NCI-H748 (cell line): Measurements from ENCODE around the gene RPL28.
A peak's percentile ranks its signal among the peaks of the same experiment; 100 is the strongest.

Source experiments
- DNase-seq: peaks from one replicate; lab custom pipeline; 2025; ENCODE audit not compliant: unreplicated experiment; lab: John Stamatoyannopoulos, UW

The RPL28 gene

DNA sequence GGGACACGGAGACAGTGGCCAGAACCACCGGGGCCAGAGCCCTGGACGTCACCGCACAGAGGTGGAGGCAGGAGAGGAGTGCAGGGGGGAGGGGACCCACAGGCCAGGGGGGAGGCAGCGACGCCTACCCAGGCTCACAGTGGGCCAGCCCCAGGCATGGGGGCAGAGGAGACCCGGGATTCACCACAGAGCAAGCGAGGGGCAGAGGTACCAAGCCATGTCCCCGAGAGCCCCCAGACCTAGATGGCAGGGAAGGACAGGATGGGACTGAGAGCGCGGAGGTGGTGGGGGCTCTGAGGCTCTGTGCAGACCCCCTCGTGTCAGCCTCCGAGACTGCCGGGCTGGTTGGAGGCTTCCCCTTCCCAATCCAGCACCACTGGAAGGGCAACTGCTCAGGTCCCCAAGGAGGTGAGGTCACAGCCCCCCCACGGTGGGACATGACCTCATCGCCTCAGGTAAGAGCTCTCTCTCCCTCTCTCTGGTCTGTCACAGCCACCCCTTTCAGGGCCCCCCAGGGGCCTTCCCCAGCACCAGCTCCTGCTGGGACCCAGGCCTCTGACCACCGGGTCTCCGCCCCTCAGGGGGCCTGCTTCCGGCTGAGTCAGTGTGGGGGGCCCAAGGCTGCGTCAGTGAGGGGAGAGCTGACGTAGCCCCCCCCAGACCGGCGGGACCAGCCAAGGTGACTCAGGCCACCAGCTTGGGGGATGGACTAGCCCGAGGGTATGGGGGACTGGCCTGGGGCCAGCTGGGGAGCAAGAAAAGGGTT, 13.2 kb upstream of the RPL28 start:
- DNase-seq, result no peak

DNA sequence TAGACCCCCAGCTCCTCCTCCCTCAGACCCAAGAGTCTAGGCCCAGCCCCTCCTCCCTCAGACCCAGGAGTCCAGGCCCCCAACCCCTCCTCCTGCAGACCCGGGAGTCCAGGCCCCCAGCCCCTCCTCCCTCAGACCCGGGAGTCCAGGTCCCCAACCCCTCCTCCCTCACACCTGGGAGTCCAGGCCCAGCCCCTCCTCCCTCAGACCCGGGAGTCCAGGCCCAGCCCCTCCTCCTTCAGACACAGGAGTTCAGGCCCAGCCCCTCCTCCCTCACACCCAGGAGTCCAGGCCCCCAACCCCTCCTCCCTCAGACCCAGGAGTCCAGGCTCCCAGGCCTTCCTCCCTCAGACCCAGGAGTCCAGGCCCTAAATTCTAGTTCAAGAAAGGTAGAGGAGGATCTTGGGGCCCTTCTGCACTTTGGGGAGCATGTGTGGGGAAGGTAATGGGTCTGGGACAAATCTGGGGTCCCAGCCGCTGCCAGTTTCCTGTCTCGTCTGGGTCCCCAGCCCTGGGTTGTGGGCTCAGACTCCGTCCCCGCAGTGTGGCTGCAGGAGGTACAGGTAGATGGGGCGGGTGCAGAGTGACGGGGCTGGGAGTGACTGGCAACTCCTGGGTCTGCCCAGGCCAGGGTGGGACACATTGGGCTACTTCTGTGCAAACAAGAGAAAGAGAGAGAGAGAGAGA, 12.3 kb upstream of the RPL28 start:
- no peak for DNase-seq

- DNase-seq, result no peak
These were observed 11.6 kb upstream of the RPL28 start for GRCh38 chr19:55373993-55374757.

- DNase-seq, result peak; percentile 75
These were observed 9.3 kb upstream of the RPL28 start, which contains the start of gene TMEM190 for GRCh38 chr19:55376241-55376933. TMEM190 (plus strand) TSS chr19:55376826; CDS start chr19:55376854, 28 bp downstream.

DNA sequence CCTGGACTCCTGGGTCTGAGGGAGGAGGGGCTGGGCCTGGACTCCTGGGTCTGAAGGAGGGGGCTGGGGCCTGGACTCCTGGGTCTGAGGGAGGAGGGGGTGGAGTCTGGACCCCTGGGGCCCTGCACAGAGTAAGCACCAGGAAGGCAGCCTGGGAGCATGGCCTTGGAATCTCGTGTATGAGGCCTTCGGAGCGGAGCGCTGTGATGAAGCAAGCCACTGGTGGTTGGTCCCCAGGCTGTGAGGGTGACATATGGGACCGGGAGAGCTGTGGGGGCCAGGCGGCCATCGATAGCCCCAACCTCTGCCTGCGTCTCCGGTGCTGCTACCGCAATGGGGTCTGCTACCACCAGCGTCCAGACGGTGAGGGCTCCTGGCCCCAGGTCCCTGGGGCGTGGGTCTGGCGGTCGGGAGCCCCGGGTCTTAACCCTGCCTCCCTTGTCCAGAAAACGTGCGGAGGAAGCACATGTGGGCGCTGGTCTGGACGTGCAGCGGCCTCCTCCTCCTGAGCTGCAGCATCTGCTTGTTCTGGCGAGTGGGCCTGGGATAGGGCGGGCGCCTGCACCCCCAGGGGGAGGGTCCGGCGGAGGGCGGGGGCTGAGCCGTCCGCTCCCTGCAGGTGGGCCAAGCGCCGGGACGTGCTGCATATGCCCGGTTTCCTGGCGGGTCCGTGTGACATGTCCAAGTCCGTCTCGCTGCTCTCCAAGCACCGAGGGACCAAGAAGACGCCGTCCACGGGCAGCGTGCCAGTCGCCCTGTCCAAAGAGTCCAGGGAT, 8.2 kb upstream of the RPL28 start:
- DNase-seq, result peak; percentile 33

GRCh38 chr19:55379174-55379573, 6.6 kb upstream of the RPL28 start:
- no peak for DNase-seq

- DNase-seq, result no peak
These were observed 3.7 kb upstream of the RPL28 start for GRCh38 chr19:55382013-55382412.

DNA sequence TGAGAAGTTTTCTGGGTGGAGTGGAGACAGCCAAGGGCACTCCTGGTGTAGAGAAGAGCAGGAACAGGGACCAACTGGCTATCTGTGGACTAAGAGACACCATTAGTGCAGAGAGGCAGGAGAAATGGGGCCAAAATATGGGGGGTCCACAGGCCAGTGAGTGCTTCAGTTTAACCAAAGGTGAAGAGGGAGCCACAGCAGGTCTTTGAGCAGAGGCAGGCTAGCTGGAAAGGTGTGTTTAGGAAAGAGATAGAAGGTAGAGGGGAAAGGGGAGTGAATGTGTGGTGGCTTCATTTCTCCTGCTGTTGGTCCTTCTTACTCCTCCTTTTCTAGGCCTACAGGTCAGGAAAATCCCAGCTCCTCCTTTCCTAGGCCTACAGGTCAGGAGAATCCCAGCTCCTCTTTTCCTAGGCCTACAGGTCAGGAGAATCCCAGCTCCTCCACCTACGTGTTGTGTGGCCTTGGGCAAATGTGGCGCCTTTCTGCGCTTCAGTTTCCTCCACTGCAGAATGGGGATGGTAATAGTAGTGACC, 3.1 kb upstream of the RPL28 start:
- DNase-seq, result no peak

- DNase-seq, result peak; percentile 85
These were observed 2.2 kb upstream of the RPL28 start for GRCh38 chr19:55383279-55384130.

DNA sequence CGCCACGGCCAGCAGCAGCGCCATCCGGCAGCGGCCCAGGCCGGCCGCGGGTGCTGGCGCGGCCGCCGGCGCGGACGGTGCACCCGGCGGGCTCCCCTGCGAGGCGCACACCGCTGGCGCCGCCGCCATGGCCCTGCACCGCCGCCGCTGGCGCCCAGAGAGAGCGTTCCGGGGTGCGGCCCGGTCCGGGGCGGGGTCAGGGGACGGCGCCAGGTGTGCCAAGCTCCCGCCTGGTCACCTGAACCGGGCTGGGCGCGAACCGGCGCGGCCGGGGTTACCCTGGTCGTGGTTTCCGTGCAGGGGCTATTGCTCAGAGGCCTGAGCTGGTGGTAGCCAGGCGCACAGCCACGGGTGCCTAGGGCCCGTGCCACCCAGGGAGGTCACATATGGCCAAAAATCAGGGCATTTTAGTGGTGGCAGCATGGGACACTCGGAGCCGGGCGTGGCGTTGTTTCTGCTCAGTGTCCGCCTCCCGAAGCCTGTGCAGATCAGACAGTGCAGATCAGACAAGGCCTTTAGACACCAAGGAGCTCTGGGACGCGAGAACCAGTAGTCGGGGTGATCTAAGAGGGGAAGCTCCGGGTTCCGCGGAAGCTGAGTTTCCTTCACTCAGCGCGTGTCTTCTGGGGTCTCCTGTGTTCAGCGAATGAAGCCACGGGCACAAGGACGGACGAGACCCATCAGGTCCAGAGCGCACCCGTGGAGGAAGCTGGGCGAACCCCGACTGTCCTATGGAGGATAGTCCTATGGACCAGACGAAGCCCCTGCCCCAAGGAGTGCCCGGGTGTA, 1.4 kb upstream of the RPL28 start, which contains the start of gene TMEM238:
Gene TMEM238, minus strand, starts transcription at position 162 of the 789 bp plus-strand sequence. Its CDS starts 33 bp downstream, at position 129.
- peak; percentile 78 for DNase-seq

DNA sequence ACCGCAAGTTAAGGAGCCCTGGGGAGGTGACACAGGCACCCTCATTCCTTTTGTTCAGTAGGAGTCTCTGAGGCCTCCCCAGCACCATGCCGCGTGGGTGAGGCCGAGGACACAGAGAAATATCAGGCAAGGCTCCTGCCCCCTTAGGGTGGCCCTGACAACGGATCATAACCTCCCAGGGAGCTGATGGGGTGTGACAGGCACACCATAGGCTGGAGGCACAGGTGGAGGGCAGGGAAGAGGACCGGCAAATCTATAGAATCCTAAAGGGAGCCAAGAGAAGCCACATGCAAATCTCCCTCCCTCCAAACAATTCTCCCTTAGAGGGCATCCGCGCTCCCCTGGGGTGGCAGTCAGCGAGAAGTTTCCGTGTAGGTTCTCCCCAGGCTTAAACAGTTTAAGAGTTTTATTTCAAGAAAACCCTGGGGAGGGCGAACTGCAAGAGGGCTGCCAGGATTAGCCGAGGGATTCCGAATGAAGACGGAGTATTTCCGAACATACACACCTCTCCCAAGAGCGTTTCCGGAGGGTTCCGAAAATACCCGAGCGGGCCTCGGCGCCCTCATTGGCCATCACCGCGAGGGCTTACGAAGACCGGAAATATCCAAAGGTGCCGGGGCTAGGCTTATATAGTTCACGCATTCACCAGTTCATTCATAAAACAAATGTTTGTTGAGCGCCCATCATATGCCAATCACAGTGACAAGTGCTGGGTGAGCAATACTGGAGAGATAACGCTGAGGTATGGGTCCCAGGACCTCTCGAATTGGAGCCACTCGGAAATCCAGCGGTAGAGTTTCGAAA, 610 bp upstream of the RPL28 start:
- peak; percentile 98 for DNase-seq

DNA sequence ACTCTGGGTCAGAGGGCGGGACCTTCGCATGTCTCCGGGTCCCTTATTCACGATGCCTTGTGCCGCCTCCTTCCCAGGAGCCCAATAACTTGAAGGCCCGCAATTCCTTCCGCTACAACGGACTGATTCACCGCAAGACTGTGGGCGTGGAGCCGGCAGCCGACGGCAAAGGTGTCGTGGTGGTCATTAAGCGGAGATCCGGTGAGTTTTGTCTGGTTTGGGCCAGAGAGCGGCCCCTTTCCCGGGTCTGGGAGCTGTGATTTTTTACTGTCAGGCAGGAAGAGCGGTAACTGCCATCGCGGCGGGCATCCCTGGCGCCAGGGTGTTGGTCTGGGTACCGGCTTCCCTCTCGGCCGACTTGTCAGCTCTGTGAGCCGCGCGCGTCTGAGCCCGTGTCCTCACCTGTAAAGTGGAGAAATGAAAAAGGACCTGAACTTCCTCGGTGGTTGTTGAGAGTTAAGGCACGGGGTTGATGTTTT, 800 bp downstream of the RPL28 start:
- no peak for DNase-seq

GRCh38 chr19:55387736-55388497, 2.2 kb downstream of the RPL28 start:
- no peak for DNase-seq

GRCh38 chr19:55389386-55390317, 3.9 kb downstream of the RPL28 start:
- DNase-seq, result no peak

GRCh38 chr19:55390461-55390880, 4.7 kb downstream of the RPL28 start:
- DNase-seq, result no peak
